Limb (tissue), 2 donors: Measurements from ENCODE around the gene SLC38A10.

Experiments used
- DNase-seq, 2 donors: peaks; one replicate each; pipeline ENCODE4 v3.0.0-alpha.2; 2016; ENCODE audit errors: extremely low spot score in 2 of 2

SLC38A10 gene

GRCh38 chr17:81331527-81332043 lies 36.5 kb upstream of the SLC38A10 start:
- DNase-seq, result no peak

- DNase-seq, result no peak
Observed at GRCh38 chr17:81330884-81331245, 35.8 kb upstream of the SLC38A10 start.

- DNase-seq, result no peak
Observed at GRCh38 chr17:81329927-81330883, 35.1 kb upstream of the SLC38A10 start.

- DNase-seq, result peak; percentile 78
Observed at GRCh38 chr17:81328978-81329926, 34.1 kb upstream of the SLC38A10 start.

- no peak for DNase-seq
Observed at GRCh38 chr17:81328489-81328888, 33.4 kb upstream of the SLC38A10 start.

- no peak for DNase-seq
Observed at GRCh38 chr17:81325714-81326358, 30.7 kb upstream of the SLC38A10 start.

GRCh38 chr17:81324851-81325713 lies 30.0 kb upstream of the SLC38A10 start:
- DNase-seq, result no peak

- DNase-seq, result no peak
Observed at GRCh38 chr17:81324177-81324850, 29.2 kb upstream of the SLC38A10 start.

GRCh38 chr17:81323411-81323868 lies 28.3 kb upstream of the SLC38A10 start:
- DNase-seq, result no peak

- no peak for DNase-seq
Observed at GRCh38 chr17:81323083-81323369, 27.9 kb upstream of the SLC38A10 start.

- no peak for DNase-seq
Observed at GRCh38 chr17:81322271-81323082, 27.4 kb upstream of the SLC38A10 start.

GRCh38 chr17:81317961-81318605 lies 23.0 kb upstream of the SLC38A10 start:
- no peak for DNase-seq

- DNase-seq, result no peak
Observed at GRCh38 chr17:81317530-81317821, 22.4 kb upstream of the SLC38A10 start.

- DNase-seq, result no peak
Observed at GRCh38 chr17:81315885-81316391, 20.8 kb upstream of the SLC38A10 start.

- no peak for DNase-seq
Observed at GRCh38 chr17:81315129-81315884, 20.2 kb upstream of the SLC38A10 start.

GRCh38 chr17:81314398-81315081 lies 19.4 kb upstream of the SLC38A10 start:
- DNase-seq, result no peak

GRCh38 chr17:81313776-81314397 lies 18.8 kb upstream of the SLC38A10 start:
- DNase-seq, result no peak
